H1 (cell line): ENCODE results near the gene RCBTB1. TPM values are rescaled to one million over a fixed set of nuclear protein-coding genes. Genes with fewer than 3 reads are reported as not detected.

ENCODE experiments used
- ATF3 ChIP-seq: IDR thresholded peaks from 2 replicates; pipeline ENCODE4 v1.6.1; 2011; ENCODE audit warnings: low read depth, mild to moderate bottlenecking, low read length; ENCODE audit not compliant: insufficient read depth
- polyA plus RNA-seq, 7 experiments: library from polyadenylated mRNA; depleted of rRNA in 3 of 7; stranded (reverse) in 5 of 7; unstranded in 2 of 7; fragments of >200 nt in 5 of 7; fragments of 200-250 nt in 2 of 7; gene quantifications; 1 replicate in 5 of 7; 2 replicates in 1 of 7; 4 replicates in 1 of 7; pipeline versions ENCODE4 v1.2.1 to v1.2.3, GENCODE V29; 2011 to 2013; ENCODE audit warnings: missing spikeins in 2 of 7, mixed read lengths in 2 of 7
- total RNA-seq: library from RNA; stranded (reverse); fragmentation: NEBNext Ultra II Directional; extraction: Animal tissue kit (Norgen Biotek cat#: 25700); gene quantifications from 2 replicates; pipeline ENCODE4 v1.2.1, GENCODE V29; 2021

The RCBTB1 gene
- total and polyA plus RNA-seq, 2 of the 8 experiments (the other 6 are each of a cell fraction or from before 2014, with no cell fraction given), result 13.7 to 29.8 TPM

DNA sequence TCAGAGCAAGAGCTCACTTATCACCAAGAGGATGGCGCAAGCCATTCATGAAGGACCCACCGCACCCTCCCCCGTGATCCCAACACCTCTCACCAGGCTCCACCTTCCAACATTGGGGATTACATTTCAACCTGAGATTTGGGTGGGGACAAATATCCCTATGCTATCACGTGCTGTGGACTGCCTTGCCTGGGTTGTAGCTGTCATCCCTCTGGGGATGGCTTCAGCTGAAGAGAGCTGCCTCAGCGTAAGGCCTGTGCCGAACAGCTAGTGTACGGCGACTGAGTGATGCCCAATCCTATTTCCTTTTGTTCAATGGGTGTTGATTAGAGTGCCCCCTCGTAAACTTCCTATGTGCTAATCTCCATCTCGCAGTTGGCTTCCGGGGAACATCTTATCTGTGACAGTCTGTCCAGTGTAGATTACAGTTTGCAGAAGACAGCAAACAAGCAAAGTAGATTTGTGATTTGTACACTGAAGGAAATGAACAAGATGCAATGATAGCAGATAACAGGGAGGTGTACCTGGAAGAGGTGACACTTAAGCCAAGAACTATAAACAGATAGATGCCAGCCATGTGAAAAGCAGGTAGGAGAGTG lies 11.8 kb upstream of the RCBTB1 start (continued):
- no peak for TF ChIP-seq ATF3
- TF ChIP-seq, all 59 proteins: peak for 0
